HFFc6 (cell line): ENCODE results near the gene GIPR. TPM values are rescaled to one million over a fixed set of nuclear protein-coding genes. Genes with fewer than 3 reads are reported as not detected.

Source experiments
- DNase-seq: peaks from one replicate; pipeline ENCODE4 v3.0.0-alpha.2; 2018
- H3K27ac Mint-ChIP-seq: 2 replicates; pipeline ENCODE4 v1.8.0; 2020; ENCODE audit warnings: mild to moderate bottlenecking, mixed read lengths
- H3K27me3 Mint-ChIP-seq: 2 replicates; pipeline ENCODE4 v1.8.0; 2021; ENCODE audit warnings: mild to moderate bottlenecking, moderate library complexity, mixed read lengths; ENCODE audit not compliant: insufficient read depth
- H3K36me3 Mint-ChIP-seq: 2 replicates; pipeline ENCODE4 v1.8.0; 2021; ENCODE audit warnings: low read depth, mixed read lengths
- H3K4me1 Mint-ChIP-seq: 2 replicates; pipeline ENCODE4 v1.8.0; 2020; ENCODE audit warnings: low read depth, mixed read lengths
- H3K4me3 Mint-ChIP-seq: 2 replicates; pipeline ENCODE4 v1.8.0; 2020; ENCODE audit warnings: mild to moderate bottlenecking, moderate library complexity, mixed read lengths
- H3K9me3 Mint-ChIP-seq: 2 replicates; pipeline ENCODE4 v1.8.0; 2020; ENCODE audit warnings: mild to moderate bottlenecking, mixed read lengths
- total RNA-seq, 6 experiments: library from RNA; stranded (reverse); fragmentation: NEBNext Ultra II Directional; extraction: Animal tissue kit (Norgen Biotek cat#: 25700); gene quantifications; 2 replicates in 1 of 6; 3 replicates in 5 of 6; pipeline ENCODE4 v1.2.3, GENCODE V29; 2021
- TF ChIP-seq, protein P1 (sequence below): fragments of 200-600 bp; sonication (generic); IDR thresholded peaks from 2 replicates; pipeline ENCODE4 v1.5.0; 2021; ENCODE audit warnings: antibody characterized with exemption, mild to moderate bottlenecking

GIPR gene
- total RNA-seq, 6 experiments from 2014 or later: 0.31 to 1.1 (median 0.68) TPM

DNA sequence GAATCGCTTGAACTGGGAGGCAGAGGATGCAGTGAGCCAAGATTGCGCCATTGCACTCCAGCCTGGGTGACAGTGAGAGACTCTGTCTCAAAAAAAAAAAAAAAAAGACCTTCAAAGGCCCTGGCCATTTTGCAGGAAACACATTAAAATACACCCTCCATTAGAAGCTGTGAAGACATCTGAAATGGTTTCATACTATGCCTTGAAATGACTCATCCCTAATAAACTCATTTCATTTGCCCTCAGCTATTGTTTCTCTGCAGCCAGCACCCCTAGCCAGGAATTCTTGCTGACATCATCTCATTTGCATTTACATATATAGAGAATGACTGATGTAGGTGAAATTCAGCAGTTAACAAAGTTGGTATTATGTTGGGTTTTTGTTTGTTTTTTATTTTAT lies 37.6 kb upstream of the GIPR start:
- peaks cover 14% of the 10 kb centered on the region for H3K36me3 Mint-ChIP-seq
- peaks cover 22% of the 10 kb centered on the region for H3K4me1 Mint-ChIP-seq
- DNase-seq: peak; percentile 97
- no peak overlapping the region; the same call in 1 of the 2 replicates for H3K4me3 Mint-ChIP-seq
- no peaks in the 10 kb centered on the region; the same call in 1 of the 2 replicates for H3K27me3 Mint-ChIP-seq
- TF ChIP-seq, protein P1, sequence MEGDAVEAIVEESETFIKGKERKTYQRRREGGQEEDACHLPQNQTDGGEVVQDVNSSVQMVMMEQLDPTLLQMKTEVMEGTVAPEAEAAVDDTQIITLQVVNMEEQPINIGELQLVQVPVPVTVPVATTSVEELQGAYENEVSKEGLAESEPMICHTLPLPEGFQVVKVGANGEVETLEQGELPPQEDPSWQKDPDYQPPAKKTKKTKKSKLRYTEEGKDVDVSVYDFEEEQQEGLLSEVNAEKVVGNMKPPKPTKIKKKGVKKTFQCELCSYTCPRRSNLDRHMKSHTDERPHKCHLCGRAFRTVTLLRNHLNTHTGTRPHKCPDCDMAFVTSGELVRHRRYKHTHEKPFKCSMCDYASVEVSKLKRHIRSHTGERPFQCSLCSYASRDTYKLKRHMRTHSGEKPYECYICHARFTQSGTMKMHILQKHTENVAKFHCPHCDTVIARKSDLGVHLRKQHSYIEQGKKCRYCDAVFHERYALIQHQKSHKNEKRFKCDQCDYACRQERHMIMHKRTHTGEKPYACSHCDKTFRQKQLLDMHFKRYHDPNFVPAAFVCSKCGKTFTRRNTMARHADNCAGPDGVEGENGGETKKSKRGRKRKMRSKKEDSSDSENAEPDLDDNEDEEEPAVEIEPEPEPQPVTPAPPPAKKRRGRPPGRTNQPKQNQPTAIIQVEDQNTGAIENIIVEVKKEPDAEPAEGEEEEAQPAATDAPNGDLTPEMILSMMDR: no peak
- peak overlapping the region; percentile 84 for H3K27ac Mint-ChIP-seq
- H3K9me3 Mint-ChIP-seq: no peaks in the 10 kb centered on the region

GRCh38 chr19:45632468-45633196 lies 35.4 kb upstream of the GIPR start:
- H3K27me3 Mint-ChIP-seq: no peaks in the 10 kb centered on the region; the same call in 1 of the 2 replicates
- TF ChIP-seq, protein P1: no peak
- H3K27ac Mint-ChIP-seq: peak overlapping the region; percentile 88
- H3K36me3 Mint-ChIP-seq: peaks cover 10% of the 10 kb centered on the region
- no peaks in the 10 kb centered on the region for H3K9me3 Mint-ChIP-seq
- DNase-seq: peak; percentile 91
- peak overlapping the region; percentile 69 for H3K4me3 Mint-ChIP-seq
- peaks cover 22% of the 10 kb centered on the region for H3K4me1 Mint-ChIP-seq

DNA sequence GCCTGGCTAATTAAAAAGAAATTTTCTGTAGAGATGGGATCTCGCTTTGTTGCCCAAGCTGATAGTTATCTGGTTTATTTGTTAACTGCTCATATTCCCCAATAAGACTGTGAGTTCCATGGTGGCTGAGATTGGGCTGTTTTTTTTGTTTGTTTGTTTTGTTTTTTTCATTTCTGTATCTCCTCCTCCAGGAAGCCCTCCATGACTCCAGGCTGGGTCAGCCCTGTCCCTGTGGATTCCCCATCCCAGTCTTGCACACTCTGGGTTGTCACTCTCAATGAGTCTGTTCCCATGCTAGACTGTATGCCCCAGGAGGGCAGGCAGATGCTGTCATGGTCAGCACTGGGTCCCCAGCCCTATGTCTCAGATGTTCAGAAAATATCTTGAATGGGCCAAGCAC lies 31.7 kb upstream of the GIPR start:
- peaks cover 5% of the 10 kb centered on the region; the same call in 1 of the 2 replicates for H3K9me3 Mint-ChIP-seq
- no peak for DNase-seq
- TF ChIP-seq, protein P1: no peak
- no peaks in the 10 kb centered on the region; the same call in 1 of the 2 replicates for H3K27me3 Mint-ChIP-seq
- H3K4me3 Mint-ChIP-seq: no peak overlapping the region
- H3K27ac Mint-ChIP-seq: no peak overlapping the region
- peaks cover 26% of the 10 kb centered on the region for H3K36me3 Mint-ChIP-seq
- H3K4me1 Mint-ChIP-seq: peaks cover 35% of the 10 kb centered on the region

DNA sequence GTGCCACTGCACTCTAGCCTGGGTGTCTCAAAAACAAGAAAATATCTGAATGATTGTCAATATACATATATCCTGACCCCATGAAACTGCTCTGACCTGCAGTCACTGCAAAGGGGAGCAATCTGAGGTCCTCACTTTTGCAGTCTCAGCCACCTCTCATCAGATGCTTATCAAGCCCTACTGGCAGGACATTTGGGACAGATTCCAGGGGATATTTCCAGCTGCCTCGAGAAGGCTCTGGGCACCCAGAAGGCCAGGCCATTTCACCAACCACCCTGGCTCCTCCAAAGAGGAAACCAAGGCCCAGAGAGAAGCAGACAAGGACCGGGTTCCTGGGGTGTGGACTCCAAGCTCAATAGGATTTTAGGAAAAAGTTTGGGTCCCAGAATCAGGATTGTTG lies 31.1 kb upstream of the GIPR start:
- TF ChIP-seq, protein P1: no peak
- peaks cover 2% of the 10 kb centered on the region for H3K27me3 Mint-ChIP-seq
- H3K4me1 Mint-ChIP-seq: peaks cover 40% of the 10 kb centered on the region
- no peak for DNase-seq
- H3K4me3 Mint-ChIP-seq: no peak overlapping the region
- no peak overlapping the region for H3K27ac Mint-ChIP-seq
- H3K36me3 Mint-ChIP-seq: peaks cover 28% of the 10 kb centered on the region
- H3K9me3 Mint-ChIP-seq: peaks cover 6% of the 10 kb centered on the region; the same call in 1 of the 2 replicates

DNA sequence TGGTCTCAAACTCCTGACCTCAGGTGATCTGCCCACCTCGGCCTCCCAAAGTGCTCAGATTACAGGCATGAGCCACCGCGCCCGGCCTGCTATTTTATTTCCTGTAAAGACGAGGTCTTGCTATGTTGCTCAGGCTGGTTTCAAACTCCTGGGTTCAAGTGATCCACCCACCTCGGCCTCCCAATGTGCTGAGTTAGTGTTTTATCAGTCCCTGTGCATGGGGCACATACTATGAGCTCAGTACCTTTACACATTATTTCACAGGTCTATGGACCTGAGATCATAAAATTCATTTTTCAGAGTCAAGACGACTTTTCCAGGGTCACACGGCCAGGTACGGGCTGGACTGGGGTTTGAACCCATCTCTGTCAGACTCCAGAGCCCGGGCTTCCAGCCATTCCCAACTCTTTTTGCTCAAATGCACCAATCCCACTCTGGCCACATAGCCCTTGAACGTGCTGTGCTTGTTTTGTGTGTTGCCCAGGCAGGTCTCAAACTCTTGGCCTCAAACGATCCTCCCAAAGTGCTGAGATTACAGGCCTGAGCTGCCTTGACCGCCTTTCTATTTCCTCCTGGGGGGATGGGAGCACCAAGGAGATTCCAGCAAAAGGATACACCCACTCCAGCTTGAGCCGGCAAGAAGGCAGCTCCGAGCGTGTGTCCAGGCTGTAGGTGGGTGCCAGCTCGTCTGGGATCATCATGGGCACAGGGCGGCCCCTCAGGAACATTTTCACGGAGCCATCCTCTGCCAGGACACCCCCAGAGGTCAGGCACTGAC lies 29.9 kb upstream of the GIPR start:
- DNase-seq: peak; percentile 46
- peaks cover 19% of the 10 kb centered on the region for H3K36me3 Mint-ChIP-seq
- H3K4me3 Mint-ChIP-seq: peak overlapping the region; percentile 97
- peaks cover 2% of the 10 kb centered on the region for H3K27me3 Mint-ChIP-seq
- TF ChIP-seq, protein P1: no peak
- H3K27ac Mint-ChIP-seq: peak overlapping the region; percentile 91
- peaks cover 6% of the 10 kb centered on the region; the same call in 1 of the 2 replicates for H3K9me3 Mint-ChIP-seq
- H3K4me1 Mint-ChIP-seq: peaks cover 33% of the 10 kb centered on the region
